22Rv1 (cell line): ENCODE data around the gene DUOXA2.

Source experiments
- H3K27ac ChIP-seq: fragments of 450-650 bp; 2 replicates; pipeline ENCODE4 v1.5.1; 2017
- CTCF ChIP-seq: fragments of 450-650 bp; IDR thresholded peaks from 2 replicates; pipeline ENCODE4 v1.5.1; 2017; ENCODE audit warnings: mild to moderate bottlenecking
- ZFX ChIP-seq: fragments of 450-650 bp; IDR thresholded peaks from 2 replicates; pipeline ENCODE4 v1.6.1; 2017; ENCODE audit warnings: antibody characterized with exemption, borderline replicate concordance

The DUOXA2 gene

GRCh38 chr15:45111390-45112142 lies 2.6 kb upstream of the DUOXA2 start:
- no peak overlapping the region for H3K27ac ChIP-seq
- TF ChIP-seq CTCF (no peak), ZFX (no peak)

GRCh38 chr15:45112143-45112590 lies 2.0 kb upstream of the DUOXA2 start:
- no peak for TF ChIP-seq ZFX
- no peak for TF ChIP-seq CTCF
- H3K27ac ChIP-seq: no peak overlapping the region

- no peak for TF ChIP-seq CTCF
- TF ChIP-seq ZFX: no peak
- no peak overlapping the region for H3K27ac ChIP-seq
Observed at GRCh38 chr15:45112591-45113379, 1.3 kb upstream of the DUOXA2 start.

GRCh38 chr15:45113380-45113990 lies 641 bp upstream of the DUOXA2 start:
- no peak overlapping the region for H3K27ac ChIP-seq
- TF ChIP-seq ZFX: no peak
- no peak for TF ChIP-seq CTCF

GRCh38 chr15:45114751-45115085 lies 592 bp downstream of the DUOXA2 start:
- no peak for TF ChIP-seq ZFX
- TF ChIP-seq CTCF: no peak
- no peak overlapping the region for H3K27ac ChIP-seq

GRCh38 chr15:45115312-45115820 lies 1.2 kb downstream of the DUOXA2 start:
- no peak overlapping the region for H3K27ac ChIP-seq
- TF ChIP-seq ZFX: no peak
- TF ChIP-seq CTCF: no peak

- TF ChIP-seq ZFX: no peak
- TF ChIP-seq CTCF: no peak
Observed at GRCh38 chr15:45116006-45116481, 1.9 kb downstream of the DUOXA2 start.

More at GRCh38 chr15:45116006-45116481, 1.9 kb downstream of the DUOXA2 start:
- H3K27ac ChIP-seq: no peak overlapping the region
